GM18951 (cell line): Measurements from ENCODE around the gene PIK3IP1.

Source experiments
- POLR2A ChIP-seq: IDR thresholded peaks from 4 replicates; pipeline ENCODE4 v1.6.1; 2011; ENCODE audit warnings: mild to moderate bottlenecking; ENCODE audit not compliant: insufficient read length, insufficient read depth; ENCODE audit errors: extremely low read depth
- in situ Hi-C: fragments of 300-500 bp; cut with MboI; formaldehyde crosslinking; loops from one replicate; pipeline ENCODE4 v1.12.0; 2022; ENCODE audit warnings: low sequenced_read_pairs, mixed read lengths, inconsistent platforms; ENCODE audit not compliant: unreplicated experiment

PIK3IP1 gene

DNA sequence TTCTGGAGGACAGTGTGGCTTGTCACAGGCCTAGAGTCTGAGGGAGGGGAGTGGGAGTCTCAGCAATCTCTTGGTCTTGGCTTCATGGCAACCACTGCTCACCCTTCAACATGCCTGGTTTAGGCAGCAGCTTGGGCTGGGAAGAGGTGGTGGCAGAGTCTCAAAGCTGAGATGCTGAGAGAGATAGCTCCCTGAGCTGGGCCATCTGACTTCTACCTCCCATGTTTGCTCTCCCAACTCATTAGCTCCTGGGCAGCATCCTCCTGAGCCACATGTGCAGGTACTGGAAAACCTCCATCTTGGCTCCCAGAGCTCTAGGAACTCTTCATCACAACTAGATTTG is 13.0 kb downstream of the PIK3IP1 start:
- in situ Hi-C loops = no loop called here
- TF ChIP-seq POLR2A = no peak

GRCh38 chr22:31278626-31279326 is 13.5 kb downstream of the PIK3IP1 start:
- in situ Hi-C loops = no loop called here
- TF ChIP-seq POLR2A = no peak

GRCh38 chr22:31278151-31278621 is 14.1 kb downstream of the PIK3IP1 start:
- no peak for TF ChIP-seq POLR2A
- in situ Hi-C loops = no loop called here

GRCh38 chr22:31277741-31278140 is 14.5 kb downstream of the PIK3IP1 start:
- in situ Hi-C loops = no loop called here
- no peak for TF ChIP-seq POLR2A

- in situ Hi-C loops = no loop called here
Measured at GRCh38 chr22:31276426-31277167, 15.7 kb downstream of the PIK3IP1 start.

GRCh38 chr22:31275576-31275975 is 16.7 kb downstream of the PIK3IP1 start:
- no peak for TF ChIP-seq POLR2A
- in situ Hi-C loops = no loop called here

More at GRCh38 chr22:31276426-31277167, 15.7 kb downstream of the PIK3IP1 start:
- no peak for TF ChIP-seq POLR2A

DNA sequence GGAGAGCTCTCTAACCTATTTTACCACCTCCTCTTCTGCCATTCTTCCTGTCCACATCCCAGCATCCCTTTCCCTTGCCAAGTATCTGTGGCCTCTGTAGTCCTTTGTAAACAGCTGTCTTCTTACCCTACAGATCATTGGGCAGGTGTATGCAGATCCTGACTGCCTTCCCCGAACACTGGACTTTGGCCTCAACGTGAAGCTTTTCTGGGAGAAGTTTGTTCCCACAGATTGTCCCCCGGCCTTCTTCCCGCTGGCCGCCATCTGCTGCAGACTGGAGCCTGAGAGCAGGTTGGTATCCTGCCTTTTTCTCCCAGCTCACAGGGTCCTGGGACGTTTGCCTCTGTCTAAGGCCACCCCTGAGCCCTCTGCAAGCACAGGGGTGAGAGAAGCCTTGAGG is 17.3 kb downstream of the PIK3IP1 start:
- in situ Hi-C loops = no loop called here

DNA sequence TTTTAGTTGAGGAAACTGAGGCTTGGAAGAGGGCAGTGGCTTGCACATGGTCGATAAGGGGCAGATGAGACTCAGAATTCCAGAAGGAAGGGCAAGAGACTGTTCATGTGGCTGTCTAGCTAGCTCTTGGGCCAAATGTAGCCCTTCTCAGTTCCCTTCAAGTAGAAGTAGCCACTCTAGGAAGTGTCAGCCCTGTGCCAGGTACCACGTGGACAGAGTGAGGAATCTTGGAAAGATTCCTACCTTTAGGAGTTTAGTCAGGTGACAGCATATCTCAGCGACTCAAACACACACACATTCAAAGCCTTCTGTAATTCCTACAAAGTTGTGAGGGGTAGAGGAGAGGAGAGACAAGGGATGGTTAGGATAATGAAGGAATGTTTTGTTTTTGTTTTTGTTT is 18.3 kb downstream of the PIK3IP1 start:
- in situ Hi-C loops = no loop called here
- no peak for TF ChIP-seq POLR2A

More for the DNA sequence above, 17.3 kb downstream of the PIK3IP1 start:
- no peak for TF ChIP-seq POLR2A

DNA sequence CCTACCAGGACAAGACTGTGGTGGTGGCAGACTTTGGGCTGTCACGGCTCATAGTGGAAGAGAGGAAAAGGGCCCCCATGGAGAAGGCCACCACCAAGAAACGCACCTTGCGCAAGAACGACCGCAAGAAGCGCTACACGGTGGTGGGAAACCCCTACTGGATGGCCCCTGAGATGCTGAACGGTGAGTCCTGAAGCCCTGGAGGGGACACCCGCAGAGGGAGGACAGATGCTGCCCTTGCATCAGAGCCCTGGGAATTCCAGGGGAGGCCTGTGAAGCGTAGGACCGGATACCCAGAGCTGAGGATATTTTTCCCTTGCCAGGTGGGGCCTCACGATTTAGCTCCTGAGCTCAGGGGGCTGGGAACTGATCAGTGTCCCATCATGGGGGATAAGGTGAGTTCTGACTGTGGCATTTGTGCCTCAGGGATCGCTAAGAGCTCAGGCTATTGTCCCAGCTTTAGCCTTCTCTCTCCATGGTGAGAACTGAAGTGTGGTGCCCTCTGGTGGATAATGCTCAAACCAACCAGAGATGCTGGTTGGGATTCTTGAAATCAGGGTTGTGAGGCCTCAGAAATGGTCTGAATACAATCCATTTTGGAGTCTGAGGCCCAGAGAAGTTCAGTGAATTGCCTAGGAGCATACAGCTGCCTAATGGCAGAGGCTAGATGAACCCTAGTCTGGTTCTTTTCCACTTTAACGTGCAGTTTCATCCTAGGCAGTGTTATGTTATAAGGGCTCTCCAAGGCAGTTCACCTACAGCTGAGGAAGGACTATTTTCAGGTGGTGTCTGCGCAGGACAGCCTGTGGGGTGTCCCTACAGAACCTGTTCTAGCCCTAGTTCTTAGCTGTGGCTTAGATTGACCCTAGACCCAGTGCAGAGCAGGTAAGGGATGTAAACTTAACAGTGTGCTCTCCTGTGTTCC is 19.5 kb downstream of the PIK3IP1 start:
- in situ Hi-C loops = no loop called here
- TF ChIP-seq POLR2A = no peak

DNA sequence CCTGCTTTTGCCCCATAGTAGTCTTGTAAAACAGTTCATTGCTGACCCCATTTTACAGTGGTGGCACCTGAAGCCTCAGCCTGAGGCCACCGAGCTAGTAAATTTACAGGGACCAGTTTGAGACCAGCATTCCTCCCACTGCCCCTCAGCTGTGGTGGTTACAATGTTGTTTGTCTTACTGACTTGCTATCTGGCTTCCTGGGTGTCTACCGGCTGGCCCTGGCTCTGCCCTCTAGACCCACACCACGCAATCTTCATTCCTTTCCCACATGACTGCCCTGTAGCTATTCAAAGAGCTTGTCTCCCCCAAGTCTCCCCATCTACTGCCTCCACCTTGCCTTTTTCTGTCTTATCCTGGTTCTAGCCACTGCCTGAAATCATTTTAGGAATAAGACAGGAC is 20.8 kb downstream of the PIK3IP1 start:
- in situ Hi-C loops = no loop called here
- TF ChIP-seq POLR2A = no peak

DNA sequence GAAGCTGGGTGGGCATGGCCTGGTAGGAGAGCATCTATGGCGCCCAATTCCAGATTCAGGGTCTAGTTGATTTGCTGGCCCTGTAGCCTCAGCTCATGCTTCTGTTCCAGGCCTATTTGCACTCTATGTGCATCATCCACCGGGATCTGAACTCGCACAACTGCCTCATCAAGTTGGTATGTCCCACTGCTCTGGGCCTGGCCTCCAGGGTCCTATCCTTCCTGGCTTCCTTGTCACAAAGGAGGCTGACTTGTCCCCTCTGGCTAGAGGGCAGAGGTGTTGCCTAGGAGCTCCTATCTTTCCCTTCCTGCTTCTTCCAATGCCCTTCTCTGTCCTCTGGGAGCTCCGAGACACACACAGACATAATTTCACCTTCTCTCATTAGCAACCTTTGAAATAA is 21.3 kb downstream of the PIK3IP1 start:
- no peak for TF ChIP-seq POLR2A
- in situ Hi-C loops = no loop called here

GRCh38 chr22:31269892-31270579 is 22.3 kb downstream of the PIK3IP1 start:
- in situ Hi-C loops = no loop called here
- no peak for TF ChIP-seq POLR2A

- no peak for TF ChIP-seq POLR2A
- in situ Hi-C loops = no loop called here
Measured at GRCh38 chr22:31268281-31268680, 24.0 kb downstream of the PIK3IP1 start.
